SHP77 treated with DMSO at 0.1 percent for 48 hours (cell line): ENCODE results near the gene CSHL1.
"Not testable (repeated sequence)": the region's sequence is repeated elsewhere in the genome, so short reads cannot be mapped to it uniquely, and the experiment has no call there.

Experiments
- DNase-seq: peaks from one replicate; lab custom pipeline; 2025; lab: John Stamatoyannopoulos, UW

The CSHL1 gene

DNA sequence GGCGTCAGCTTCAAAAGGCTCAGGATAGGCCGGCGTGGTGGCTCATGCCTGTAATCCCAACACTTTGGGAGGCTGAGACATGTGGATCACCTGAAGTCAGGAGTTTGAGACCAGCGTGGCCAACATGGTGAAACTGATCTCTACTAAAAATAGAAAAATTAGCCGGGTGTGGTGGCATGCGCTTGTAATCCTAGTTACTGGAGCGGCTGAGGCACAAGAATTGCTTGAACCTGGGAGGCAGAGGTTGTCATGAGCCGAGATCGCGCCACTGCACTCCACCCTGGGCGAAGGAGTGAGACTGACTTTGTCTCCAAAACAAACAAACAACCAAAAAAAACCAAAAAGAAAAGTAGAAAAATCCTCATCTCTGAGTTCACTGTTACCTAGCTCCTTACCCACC lies 25.9 kb downstream of the CSHL1 start:
- not testable (repeated sequence) for DNase-seq

DNA sequence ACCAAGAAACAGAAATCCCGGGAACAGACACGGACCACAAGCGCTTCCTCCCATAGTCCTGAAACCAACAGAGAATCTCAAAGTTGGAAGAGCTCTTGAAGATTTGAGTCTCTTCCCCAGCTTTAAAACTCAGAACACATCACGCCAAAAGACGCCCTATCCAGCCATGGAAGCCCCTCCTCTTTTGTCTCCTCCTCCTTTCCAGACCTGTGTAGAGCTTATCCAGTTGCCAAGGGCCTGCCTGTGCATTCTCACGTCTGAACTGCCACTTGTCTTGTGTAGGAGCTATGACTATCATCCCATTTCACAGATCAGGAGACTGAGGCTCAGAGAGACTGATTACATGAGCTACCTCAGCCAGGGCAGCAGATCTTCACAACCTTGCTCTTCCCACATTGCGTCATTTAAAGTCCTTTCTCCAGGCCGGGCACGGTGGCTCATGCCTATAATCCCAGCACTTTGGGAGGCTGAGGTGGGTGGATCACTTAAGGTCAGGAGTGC lies 28.4 kb downstream of the CSHL1 start:
- not testable (repeated sequence) for DNase-seq

DNA sequence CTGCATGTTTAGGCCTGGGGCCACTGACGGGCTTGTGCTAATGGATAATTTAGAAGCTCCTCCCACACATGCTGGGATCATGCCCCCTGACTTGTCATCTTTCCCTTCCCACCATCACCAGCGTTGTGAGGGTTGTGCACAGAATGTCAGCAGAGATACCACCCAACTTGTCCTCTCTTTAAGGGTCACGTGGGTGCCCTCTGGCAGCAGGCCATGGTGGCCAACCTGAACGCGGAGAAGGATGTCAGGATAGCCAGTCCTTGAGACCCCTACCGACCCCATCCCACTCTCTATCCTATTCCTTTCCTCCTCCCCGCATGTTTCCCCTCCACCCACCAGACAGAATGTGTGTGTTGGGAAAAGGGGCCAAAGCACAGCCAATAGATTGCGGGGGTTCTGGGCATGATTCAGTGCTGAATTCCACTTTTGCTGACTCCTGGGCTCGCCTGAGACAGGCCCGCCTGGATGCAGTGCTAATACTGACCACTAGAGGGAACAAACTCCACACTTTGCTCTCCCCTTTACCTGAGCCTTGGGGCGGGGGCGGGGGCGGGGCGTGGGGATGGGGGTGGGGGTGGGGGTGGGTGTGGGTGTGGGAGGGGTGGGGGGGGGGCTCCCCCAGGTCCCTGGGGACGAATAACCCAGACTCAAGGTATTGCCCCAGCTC lies 29.0 kb downstream of the CSHL1 start, which contains the start of gene GH2:
Gene GH2 (minus strand): TSS at position 10 of the 667 bp plus-strand sequence. CDS start 143 bp downstream, outside the sequence.
- peak; percentile 15 for DNase-seq

DNA sequence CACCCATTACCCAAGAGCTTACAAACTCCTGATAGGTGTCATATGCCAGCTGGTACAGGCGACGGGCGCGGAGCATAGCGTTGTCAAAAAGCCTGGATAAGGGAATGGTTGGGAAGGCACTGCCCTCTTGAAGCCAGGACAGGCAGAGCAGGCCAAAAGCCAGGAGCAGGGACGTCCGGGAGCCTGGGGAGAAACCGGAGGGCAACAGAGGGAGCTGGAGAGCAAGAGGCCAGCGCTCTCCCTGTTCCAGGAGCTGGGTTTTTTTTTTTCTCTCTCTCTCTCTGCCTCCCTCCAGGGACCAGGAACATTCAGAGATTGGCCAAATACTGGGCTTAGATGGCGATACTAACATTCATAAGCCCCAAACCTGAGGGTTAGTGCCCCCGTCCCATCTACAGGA lies 29.7 kb downstream of the CSHL1 start:
- DNase-seq = not testable (repeated sequence)

DNA sequence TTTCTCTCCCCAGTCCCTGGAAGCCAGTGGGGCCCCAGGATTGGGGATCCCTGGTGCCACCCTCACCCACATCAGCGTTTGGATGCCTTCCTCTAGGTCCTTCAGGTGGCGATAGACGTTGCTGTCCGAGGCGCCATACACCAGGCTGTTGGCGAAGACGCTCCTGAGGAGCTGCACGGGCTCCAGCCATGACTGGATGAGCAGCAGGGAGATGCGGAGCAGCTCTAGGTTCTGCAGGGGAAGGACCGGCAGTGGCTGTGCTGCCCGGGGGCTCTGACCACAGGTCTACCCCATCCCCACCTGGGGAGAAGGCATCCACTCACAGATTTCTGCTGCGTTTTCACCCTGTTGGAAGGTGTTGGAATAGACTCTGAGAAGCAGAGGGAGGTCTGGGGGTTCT lies 30.4 kb downstream of the CSHL1 start:
- DNase-seq = no peak

DNA sequence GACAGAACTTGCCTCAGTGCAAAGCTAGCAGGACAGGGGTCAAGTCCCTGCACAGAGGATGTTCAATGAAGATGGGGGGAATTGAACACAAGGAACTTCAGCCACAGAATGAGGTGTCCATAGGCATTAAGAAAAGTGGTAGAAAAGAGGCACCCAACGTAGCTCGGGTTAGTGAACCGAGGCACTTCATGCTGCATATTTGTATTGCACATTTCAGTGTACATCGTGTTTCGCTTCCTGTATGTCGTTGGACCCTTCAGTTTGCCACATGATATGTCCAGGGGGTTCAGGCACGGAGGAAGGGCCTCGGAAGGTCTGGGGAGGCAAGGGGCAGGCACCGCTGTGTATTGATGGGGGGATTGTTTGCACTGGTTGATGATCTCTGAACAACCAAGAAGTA lies 32.6 kb downstream of the CSHL1 start:
- DNase-seq = not testable (repeated sequence)

DNA sequence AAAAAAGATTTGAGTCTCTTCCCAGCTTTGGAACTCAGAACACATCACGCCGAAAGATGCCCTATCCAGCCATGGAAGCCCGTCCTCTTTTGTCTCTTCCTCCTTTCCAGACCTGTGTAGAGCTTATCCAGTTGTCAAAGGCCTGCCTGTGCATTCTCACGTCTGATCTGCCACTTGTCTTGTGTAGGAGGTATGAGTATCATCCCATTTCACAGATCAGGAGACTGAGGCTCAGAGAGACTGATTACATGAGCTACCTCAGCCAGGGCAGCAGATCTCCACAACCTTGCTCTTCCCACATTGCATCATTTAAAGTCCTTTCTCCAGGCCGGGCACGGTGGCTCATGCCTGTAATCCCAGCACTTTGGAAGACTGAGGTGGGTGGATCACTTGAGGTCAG lies 36.4 kb downstream of the CSHL1 start:
- DNase-seq = not testable (repeated sequence)

DNA sequence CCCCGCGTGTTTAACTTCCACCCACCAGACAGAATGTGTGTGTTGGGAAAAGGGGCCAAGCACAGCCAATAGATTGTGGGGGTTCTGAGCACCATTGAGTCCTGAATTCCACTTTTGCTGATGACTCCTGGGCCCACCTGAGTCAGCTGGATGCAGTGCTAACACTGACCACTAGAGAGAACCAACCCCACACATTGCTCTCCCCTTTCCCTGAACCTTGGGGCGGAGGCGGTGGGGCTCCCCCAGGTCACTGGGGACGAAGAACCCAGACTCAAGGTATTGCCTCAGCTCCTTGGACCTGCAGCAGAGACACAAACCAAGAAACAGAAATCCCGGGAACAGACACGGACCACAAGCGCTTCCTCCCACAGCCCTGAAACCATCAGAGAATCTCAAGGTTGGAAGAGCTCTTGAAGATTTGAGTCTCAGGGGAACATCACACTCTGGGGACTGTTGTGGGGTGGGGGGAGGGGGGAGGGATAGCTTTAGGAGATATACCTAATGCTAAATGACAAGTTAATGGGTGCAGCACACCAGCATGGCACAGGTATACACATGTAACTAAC lies 36.9 kb downstream of the CSHL1 start:
- DNase-seq = not testable (repeated sequence)

DNA sequence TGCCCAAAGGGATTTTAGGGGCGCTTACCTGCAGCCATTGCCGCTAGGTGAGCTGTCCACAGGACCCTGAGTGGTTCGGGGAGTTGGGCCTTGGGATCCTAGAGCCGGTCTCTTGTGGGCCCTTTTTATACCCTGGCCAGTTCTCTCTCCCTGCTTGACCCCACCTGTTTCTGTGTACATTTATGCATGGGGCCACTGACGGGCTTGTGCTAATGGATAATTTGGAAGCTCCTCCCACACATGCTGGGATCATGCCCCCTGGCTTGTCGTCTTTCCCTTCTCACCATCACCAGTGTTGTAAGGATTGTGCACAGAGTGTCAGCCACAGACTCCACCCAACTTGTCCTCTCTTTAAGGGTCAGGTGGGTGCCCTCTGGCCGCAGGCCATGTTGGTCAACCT lies 37.5 kb downstream of the CSHL1 start, which contains the start of gene CSH2:
Gene CSH2 (minus strand): TSS at position 101 of the 400 bp plus-strand sequence. CDS start 63 bp downstream, at position 38.
- not testable (repeated sequence) for DNase-seq

DNA sequence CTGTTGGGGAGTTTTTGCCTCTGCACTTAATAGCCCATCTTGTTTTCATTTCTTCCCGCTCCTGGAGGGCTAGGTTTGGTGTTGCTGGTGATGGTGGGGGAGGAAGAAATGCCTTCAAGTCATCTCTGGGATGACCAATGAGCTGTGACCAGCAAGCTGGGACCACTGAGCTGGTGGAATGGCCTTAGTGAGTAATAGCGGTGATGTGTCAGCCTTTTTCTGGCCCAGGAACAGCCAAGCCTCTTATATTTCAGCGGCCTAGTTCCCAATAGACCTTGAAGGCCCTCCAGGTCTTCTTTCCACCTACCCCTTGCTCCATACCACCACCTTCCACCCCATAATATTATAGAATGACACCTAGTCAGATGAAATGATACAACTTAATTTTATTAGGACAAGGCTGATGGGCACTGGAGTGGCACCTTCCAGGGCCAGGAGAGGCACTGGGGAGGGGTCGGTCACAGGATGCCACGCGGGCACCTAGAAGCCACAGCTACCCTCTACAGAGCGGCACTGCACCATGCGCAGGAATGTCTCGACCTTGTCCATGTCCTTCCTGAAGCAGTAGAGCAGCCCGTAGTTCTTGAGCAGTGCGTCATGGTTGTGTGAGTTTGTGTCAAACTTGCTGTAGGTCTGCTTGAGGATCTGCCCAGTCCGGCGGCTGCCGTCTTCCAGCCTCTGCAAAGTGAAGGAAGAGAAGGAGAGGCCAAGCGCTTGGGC lies 39.3 kb downstream of the CSHL1 start:
- DNase-seq = not testable (repeated sequence)

DNA sequence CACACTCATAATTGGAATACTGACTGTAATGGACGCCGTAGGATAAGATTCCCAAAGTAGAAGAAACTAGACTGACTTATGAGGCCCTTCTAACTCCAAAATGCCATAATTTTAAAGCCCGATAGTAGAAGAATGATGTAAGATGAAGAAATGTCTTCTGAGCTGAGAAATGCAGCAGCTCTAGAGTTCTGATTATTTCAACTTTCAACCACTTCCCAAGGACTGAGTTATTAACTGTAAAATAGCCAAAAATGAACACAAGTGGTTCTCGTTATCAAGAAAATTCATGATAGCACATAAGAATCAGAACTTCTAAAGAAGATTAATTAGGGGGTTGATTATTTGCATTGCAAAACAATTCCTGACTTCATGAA lies 40.8 kb downstream of the CSHL1 start:
- not testable (repeated sequence) for DNase-seq

DNA sequence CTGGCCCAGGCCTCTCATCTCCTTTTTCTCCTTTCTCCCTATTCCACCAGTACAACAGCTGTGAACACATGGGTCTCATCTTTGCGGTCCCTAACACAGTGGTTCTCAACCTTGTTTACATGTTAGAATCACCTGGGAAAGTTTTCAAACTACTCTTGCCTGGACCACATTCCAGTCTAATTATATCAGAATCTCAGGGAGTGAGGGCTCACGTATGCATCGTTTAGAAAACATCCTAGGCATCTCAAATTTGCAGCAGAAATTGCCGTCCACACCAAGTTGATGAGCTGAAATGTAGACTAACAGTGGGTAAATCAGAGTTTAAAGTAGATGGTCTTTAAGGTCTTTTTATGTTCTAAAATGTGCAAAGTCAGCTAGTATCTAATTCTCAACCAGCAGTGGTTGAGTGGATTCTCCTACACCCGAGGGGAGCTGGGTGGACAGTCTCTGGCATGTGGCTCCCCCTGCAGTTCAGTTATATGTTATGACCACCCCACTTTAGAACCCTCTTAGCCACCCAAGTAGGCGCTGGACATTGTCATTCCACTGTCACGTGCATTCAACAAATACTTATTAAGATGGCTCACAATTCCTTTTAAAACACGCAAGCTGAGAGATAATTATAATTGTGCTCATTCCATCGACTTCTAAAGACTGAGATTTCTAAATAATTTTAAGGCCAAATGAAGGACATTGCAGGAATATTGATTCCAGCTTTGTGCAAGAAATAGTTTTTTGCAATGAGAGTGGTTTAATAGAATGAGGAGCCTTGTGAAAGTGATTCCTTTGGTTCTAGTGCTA lies 41.4 kb downstream of the CSHL1 start:
- not testable (repeated sequence) for DNase-seq

DNA sequence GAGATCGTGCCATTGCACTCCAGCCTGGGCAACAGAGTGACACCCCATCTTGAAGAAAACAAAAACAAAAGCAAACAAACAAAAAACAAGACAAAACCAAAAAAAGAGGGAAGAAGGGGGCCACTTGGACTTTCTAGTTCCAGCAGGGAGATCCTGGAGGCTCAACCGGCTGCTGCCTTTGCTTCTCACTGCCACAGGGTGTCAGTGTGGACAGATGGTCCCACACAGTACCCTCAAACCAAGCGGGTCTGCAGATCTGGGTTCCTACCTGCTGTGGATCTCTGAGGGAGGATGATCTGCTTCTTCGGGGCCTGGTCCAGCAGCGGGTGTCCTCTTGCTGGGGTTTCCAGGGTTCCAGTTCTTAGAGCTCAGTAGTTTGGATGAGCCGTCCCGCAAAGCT lies 44.4 kb downstream of the CSHL1 start:
- not testable (repeated sequence) for DNase-seq
